ENCODE data around the gene CLCN3. TPM values are rescaled to one million over a fixed set of nuclear protein-coding genes. Genes with fewer than 3 reads are reported as not detected.
"Not testable (repeated sequence)": the region's sequence is repeated elsewhere in the genome, so short reads cannot be mapped to it uniquely, and the experiment has no call there.

The CLCN3 gene
- total RNA-seq, 1 donor from 2014 or later, result 65.9 TPM

DNA sequence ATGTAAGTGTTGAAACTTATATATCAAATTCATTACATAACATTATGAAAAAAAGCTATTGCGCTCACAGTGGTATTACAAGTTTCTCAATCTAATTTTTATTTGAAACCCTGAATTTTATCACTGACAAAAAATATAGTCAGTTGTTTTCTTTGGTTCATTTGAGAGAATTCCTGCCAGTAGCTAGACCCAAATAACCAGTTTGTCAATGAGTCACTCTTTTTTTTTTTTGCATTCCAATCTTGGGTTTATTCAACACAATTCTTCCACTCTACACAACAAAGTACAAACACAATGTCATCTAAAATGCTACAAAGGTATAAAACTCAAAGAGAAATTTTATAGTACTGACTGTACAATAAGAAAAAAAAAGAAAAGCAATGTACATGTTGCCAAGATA lies 124.2 kb downstream of the CLCN3 start:
- ATAC-seq, result no peak
- intact Hi-C loops (cut with micrococcal nuclease), result no loop called here

DNA sequence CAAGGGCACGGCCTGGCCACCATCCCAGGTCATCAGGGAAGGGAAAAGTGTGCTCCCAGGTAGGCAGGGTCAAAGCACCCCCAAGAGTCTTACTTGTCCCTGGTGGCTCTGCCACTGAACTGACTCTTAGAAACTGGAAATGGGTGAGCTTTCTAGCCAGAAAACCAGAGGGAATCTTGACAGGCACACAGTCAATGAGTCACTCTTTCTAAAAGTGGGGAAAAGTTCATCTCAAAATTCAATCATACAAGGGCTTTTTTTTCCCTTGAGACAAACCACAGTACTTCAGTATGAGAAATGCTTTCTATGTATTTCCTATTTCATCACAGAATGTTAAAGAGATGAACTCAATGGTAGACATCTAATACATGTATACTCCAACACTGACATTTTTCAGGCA lies 124.9 kb downstream of the CLCN3 start:
- DNase-seq, result no peak
- ATAC-seq, result no peak
- intact Hi-C loops (cut with micrococcal nuclease), result no loop called here

More for the DNA sequence above, 124.2 kb downstream of the CLCN3 start:
- no peak for DNase-seq

DNA sequence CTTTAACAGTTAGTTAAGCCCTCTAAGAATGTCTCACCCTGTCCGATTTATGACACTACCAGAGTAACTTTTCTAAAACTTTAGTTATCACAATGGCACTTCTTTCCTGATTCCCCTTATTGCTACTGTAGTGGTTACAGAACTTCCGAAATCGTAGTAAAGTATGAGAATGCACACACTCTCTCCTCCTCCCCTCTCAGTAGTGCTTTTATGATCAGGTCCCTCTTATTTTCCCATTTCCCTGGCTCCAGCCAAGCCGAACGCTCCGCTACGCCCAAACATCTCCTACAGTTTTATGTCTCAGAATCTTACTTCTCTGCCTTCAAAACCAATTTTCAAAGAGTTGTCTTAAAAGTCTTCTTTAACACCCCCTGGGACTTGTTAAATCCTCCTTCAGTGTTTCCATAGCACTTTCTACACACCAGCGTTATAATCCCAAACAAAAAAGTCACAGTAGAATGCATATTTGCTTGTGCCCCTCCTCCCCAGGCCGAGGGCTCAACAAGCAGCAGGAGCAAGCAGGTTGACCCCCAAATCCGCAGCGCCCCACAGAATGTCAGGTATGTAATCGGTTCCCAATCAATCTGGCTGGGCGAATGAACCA lies 136.7 kb downstream of the CLCN3 start:
- DNase-seq, result no peak
- ATAC-seq, result peak; percentile 9
- intact Hi-C loops (cut with micrococcal nuclease), result no loop called here

DNA sequence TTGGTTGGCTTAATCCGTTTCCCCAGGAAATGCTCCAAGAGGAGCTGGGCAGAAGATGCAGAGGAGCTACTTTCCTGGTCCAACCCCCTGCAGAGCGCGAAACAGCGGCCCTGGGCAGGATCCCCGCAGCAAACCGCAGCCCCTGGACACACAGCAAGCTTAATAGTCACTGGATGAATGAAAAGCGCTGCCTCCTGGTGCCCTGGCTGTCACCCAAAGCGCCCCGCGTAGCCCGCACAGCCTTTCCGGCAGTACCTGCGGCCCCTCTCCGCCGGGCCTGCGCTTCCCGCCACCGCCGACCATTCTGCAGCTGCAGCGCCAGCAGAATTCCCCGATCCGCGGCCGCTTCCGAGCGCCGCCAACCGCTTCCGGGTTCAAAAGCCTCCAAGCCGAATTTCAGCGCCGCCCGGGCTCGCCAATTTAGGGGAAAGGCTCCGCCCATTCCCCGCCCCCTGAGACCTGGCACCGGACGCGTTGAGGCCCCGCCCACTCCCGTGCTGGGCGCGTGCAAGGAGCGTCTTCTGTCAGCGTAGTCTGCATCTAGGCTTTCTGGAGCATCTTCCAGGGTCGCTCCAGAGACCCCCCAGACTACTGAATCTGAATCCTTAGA lies 137.3 kb downstream of the CLCN3 start, which contains the start of gene HPF1:
TSS of gene HPF1 (minus strand) at position 370 of the 610 bp plus-strand sequence. CDS start at position 303, 67 bp downstream.
- peak; percentile 99 for ATAC-seq
- intact Hi-C loops (cut with micrococcal nuclease), result no loop called here
- peak; percentile 96 for DNase-seq

DNA sequence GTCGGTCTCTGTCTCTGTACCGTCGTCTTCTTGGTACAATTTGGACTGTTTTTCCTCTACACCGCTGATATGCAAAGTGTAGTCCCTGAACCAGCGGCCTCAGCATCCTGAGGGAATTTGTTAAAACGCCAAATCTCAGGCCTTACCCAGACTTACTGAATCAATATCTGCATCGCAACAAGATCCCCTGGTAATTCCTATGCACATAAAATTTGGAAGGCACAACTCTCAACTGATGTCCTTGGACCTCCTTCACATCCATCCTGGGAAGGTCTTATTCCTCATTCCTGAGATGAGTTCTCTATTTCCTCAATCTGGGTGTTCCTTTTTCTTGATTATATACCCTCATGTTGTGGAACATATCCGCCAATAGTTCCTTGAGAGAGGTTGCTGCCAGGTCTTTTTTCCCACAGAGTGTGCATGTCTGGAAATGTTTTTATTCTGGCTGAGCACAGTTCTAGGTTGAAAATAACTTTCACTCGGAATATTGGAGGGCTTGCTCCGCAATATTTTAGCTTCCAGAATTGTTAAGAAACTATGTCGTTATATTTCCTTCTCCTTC lies 138.1 kb downstream of the CLCN3 start:
- peak; percentile 8 for ATAC-seq
- intact Hi-C loops (cut with micrococcal nuclease), result no loop called here
- DNase-seq, result no peak

DNA sequence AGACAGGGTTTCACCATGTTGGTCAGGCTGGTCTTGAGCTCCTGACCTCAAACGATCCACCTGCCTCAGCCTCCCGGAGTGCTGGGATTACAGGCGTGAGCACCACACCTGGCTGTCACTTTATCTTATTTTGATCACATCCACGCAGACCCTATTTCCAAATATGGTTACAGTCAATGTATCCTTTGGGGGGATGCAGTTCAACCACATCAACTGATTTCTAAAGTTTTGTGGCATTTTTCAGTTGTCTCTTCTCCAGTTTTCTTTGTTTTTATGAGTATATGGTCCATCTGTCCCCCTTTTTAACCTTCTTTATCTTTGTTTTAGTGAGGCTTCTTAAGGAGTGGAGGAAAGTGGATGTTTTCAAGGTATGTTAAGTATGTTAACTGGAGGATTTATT lies 141.5 kb downstream of the CLCN3 start:
- no peak for DNase-seq
- no peak for ATAC-seq
- intact Hi-C loops (cut with micrococcal nuclease), result no loop called here

DNA sequence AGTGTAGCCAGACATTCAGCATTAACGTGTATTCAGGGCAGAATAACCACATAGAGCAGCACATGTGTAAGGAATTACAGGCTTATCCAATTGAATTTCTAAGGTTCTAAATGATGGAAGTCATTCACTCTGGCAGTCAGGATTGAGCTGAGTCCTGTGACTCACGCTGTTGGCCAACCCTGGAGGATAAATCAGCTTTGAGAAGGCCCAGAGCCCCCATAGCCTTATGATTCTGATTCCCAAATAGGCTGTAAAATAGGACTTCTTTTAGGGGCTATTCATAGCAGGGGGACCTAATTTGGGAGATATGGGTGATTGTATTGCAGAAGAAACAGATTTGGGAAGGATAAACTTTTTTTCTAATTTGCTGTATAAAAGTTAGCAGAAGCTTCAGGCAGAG lies 145.5 kb downstream of the CLCN3 start:
- DNase-seq (no peak), ATAC-seq (no peak)
- intact Hi-C loops (cut with micrococcal nuclease), result no loop called here

DNA sequence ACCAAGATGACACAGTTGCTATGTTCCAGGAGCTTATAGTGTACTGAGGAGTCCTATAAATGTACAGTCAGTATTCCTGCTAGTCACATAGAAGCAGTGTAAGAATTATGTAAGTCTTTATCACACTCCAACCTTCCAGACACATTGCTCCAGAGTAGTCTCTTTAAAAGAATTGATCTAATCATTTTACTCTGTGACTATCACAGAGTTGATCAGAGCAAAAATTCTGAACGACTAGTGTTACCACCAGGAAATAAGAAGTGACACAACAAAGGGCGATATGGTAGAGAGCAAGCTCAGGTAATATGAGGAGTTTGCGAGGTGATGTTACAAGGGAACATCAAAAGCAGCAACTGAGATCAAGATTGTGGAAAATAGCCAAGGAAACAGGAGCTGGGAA lies 146.4 kb downstream of the CLCN3 start:
- DNase-seq (no peak), ATAC-seq (no peak)
- intact Hi-C loops (cut with micrococcal nuclease), result no loop called here

DNA sequence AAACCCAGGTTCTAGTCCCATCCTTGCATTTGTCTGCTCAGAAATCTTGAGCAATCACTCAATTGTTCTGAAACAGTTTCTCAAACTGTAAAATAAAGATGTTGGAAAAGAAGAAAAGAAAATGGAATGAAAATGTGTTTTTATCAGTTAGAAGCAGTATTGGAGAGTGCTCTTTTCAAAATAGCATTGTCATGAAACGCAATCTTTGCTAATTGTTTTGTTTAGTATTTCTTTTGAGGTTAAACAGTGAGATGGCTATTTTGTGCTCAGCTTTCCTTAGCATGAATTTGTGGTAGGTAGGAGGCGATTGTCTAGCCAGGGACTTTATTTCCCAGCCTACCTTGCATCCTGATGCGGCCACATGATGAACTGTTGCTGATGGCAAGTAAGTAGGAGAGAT lies 148.0 kb downstream of the CLCN3 start:
- no peak for ATAC-seq
- intact Hi-C loops (cut with micrococcal nuclease), result no loop called here
- no peak for DNase-seq

DNA sequence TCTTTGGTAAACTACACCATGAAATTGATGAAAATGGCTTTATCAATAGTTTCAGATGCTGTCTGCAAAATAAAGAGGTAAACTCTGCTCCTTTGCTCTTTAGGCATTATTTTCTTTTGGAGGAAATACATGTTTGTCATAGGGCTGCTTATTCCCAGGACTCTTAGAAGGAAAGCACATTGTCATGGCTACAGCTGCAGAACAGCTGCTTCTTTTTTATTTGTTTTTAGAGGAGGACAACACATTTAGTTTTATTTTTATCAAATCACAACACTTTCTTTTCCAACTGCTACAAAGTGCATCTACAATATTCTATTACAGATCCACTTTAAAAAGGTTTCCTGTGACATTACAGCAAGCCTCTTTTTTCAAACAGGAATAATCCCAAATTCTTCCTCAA lies 150.0 kb downstream of the CLCN3 start:
- ATAC-seq (peak; percentile 34), DNase-seq (no peak)
- intact Hi-C loops (cut with micrococcal nuclease), result no loop called here

DNA sequence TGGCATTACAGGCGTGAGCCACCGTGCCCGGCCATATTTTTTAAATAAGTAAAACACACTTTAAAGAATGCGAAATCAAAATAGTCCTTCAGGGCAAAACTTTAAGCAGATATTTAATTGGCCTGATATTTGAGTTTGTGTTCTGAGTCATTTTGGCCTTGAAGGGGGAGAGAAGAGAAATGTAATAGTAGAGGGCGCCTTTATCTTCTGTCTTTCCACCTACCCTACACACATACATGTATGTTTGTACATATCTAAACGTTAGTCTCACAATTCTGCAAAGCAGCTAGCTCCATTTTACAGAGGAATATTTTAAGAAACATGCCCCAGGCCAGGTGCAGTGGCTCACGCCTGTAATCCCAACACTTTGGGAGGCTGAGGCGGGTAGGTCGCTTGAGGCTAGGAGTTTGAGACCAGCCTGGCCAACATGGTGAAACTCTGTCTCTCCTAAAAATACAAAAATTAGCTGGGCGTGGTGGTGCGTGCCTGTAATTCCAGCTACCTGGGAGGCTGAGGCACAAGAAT lies 151.2 kb downstream of the CLCN3 start:
- ATAC-seq; DNase-seq; intact Hi-C loops (cut with micrococcal nuclease): not testable (repeated sequence)

Other genes starting within 250 kb of the CLCN3 start
- gene NEK1, start 8.0 kb upstream of the CLCN3 start, total RNA-seq, result 15.9 TPM
- gene HPF1, start 137.4 kb downstream of the CLCN3 start, total RNA-seq, result 20.2 TPM